GM19099 (cell line): ENCODE measurements around the gene TFF3.

ENCODE experiments used
- POLR2A ChIP-seq: IDR thresholded peaks from 3 replicates; pipeline ENCODE4 v1.6.1; 2011; ENCODE audit warnings: low read depth; ENCODE audit not compliant: insufficient read length; ENCODE audit errors: extremely low read depth

TFF3 gene

GRCh38 chr21:42261829-42262200 lies 53.4 kb downstream of the TFF3 start:
- no peak for TF ChIP-seq POLR2A
